ENCODE results near the gene MARCHF3.
A peak's percentile ranks its signal among the peaks of the same experiment; 100 is the strongest.

Gene MARCHF3

GRCh38 chr5:127074466-127074865 lies 44.1 kb upstream of the MARCHF3 start:
- TF ChIP-seq CSDC2 (CRISPR knock-in tag; IDR thresholded peaks at IDR 0.05) (no peak), ZC3H10 (CRISPR knock-in tag; IDR thresholded peaks at IDR 0.05) (no peak), ZNF70 (CRISPR knock-in tag; IDR thresholded peaks at IDR 0.05) (no peak)
- ATAC-seq: no peak

DNA sequence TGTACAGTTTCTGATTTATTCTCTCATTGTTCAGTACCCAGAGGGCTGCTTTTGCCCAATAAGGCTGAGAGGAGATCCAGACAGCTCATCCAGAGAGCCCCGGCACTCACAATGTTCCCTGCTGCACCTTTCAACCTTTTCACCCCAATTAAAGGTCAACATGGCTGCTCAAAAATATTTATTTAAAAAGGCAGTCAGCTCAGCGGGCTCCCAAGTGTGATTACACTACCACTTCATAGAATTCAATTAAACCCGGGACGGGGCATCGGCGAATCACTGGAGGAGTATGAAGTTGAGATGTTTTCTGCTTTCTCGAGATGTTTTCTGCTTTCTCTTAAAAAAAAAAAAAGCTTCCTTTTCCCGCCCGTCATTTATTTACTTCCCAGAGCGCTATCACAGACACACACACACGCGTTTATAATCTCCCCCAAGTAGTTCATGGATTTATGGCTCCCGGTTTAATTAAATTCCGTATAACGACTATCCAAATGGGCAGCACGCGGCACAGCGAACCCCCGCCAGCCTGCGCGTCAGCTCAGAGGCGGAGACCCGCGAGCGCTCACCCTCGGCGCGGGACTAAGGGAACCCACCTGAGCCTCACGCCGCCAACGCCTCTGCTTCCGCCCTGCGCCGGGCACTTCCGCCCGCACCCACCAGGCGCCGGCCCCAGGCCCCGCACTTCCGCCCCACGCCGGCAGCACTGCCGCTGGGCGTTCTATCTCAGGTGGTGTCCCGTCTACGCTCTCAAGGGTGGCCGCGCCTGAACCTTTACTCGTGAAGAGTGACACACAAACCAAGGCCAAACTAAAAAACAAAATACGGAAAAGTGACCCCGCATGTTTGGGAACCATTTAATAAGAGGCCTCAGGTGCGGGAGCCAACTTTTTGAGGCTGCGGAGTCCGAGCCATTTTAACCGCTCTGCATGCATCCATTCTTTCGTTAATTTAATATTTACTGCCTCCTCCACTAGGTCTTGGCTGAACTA lies 42.8 kb upstream of the MARCHF3 start, which contains the start of gene C5orf63:
C5orf63 (minus strand) TSS at position 642 of the 986 bp plus-strand sequence. CDS start 14,507 bp downstream, outside the sequence.
- ATAC-seq: peak; percentile 84
- TF ChIP-seq ZFP30 (CRISPR knock-in tag; IDR thresholded peaks at IDR 0.05) (no peak), ZNF565 (CRISPR knock-in tag; conservative IDR thresholded peaks at IDR 0.05; ENCODE audit: low read depth) (no peak), BACH2 (CRISPR knock-in tag; IDR thresholded peaks at IDR 0.05; ENCODE audit: borderline replicate concordance) (no peak), CSDC2 (CRISPR knock-in tag; IDR thresholded peaks at IDR 0.05) (0 out of 2 replicates have a peak, but pooled peaks have one; percentile 82), PATZ1 (CRISPR knock-in tag; IDR thresholded peaks at IDR 0.05; ENCODE audit: borderline replicate concordance) (no peak), ZFP3 (CRISPR knock-in tag; IDR thresholded peaks at IDR 0.05) (0 out of 2 replicates have a peak, but pooled peaks have one; percentile 45), SNAI2 (CRISPR knock-in tag; IDR thresholded peaks at IDR 0.05) (peak; percentile 46; the same call in 1 of the 2 replicates), ZNF8 (CRISPR knock-in tag; IDR thresholded peaks at IDR 0.05) (no peak), TOX (CRISPR knock-in tag; IDR thresholded peaks at IDR 0.05; ENCODE audit: borderline replicate concordance) (no peak)
- TF ChIP-seq, protein P1, sequence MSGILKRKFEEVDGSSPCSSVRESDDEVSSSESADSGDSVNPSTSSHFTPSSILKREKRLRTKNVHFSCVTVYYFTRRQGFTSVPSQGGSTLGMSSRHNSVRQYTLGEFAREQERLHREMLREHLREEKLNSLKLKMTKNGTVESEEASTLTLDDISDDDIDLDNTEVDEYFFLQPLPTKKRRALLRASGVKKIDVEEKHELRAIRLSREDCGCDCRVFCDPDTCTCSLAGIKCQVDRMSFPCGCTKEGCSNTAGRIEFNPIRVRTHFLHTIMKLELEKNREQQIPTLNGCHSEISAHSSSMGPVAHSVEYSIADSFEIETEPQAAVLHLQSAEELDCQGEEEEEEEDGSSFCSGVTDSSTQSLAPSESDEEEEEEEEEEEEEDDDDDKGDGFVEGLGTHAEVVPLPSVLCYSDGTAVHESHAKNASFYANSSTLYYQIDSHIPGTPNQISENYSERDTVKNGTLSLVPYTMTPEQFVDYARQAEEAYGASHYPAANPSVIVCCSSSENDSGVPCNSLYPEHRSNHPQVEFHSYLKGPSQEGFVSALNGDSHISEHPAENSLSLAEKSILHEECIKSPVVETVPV (CRISPR knock-in tag; IDR thresholded peaks at IDR 0.05): no peak

DNA sequence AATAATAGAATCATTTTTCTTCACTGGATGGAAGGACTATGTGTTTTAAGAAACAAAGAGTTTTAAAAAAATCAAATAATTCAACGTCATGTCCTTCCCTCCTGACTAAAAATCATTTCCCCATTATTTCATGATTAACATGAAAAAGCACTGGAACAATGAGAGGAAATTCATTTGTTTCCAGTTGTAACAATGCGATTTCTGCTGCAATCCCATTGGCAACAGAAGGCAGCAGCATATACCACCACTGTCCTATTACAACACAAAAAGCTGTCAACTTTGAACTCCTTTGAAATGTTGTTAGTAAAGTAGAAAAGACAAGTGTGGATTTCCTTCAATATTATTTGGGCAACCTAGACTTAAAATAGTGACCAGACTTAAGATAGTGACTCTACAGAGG lies 39.9 kb upstream of the MARCHF3 start:
- TF ChIP-seq, protein P2, sequence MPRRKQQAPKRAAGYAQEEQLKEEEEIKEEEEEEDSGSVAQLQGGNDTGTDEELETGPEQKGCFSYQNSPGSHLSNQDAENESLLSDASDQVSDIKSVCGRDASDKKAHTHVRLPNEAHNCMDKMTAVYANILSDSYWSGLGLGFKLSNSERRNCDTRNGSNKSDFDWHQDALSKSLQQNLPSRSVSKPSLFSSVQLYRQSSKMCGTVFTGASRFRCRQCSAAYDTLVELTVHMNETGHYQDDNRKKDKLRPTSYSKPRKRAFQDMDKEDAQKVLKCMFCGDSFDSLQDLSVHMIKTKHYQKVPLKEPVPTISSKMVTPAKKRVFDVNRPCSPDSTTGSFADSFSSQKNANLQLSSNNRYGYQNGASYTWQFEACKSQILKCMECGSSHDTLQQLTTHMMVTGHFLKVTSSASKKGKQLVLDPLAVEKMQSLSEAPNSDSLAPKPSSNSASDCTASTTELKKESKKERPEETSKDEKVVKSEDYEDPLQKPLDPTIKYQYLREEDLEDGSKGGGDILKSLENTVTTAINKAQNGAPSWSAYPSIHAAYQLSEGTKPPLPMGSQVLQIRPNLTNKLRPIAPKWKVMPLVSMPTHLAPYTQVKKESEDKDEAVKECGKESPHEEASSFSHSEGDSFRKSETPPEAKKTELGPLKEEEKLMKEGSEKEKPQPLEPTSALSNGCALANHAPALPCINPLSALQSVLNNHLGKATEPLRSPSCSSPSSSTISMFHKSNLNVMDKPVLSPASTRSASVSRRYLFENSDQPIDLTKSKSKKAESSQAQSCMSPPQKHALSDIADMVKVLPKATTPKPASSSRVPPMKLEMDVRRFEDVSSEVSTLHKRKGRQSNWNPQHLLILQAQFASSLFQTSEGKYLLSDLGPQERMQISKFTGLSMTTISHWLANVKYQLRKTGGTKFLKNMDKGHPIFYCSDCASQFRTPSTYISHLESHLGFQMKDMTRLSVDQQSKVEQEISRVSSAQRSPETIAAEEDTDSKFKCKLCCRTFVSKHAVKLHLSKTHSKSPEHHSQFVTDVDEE (CRISPR knock-in tag; IDR thresholded peaks at IDR 0.05): no peak
- TF ChIP-seq BACH2 (CRISPR knock-in tag; IDR thresholded peaks at IDR 0.05; ENCODE audit: borderline replicate concordance) (no peak), TOX (CRISPR knock-in tag; IDR thresholded peaks at IDR 0.05; ENCODE audit: borderline replicate concordance) (no peak), ZNF565 (CRISPR knock-in tag; conservative IDR thresholded peaks at IDR 0.05; ENCODE audit: low read depth) (no peak)
- TF ChIP-seq, protein P1 (CRISPR knock-in tag; IDR thresholded peaks at IDR 0.05): no peak
- ATAC-seq: no peak

DNA sequence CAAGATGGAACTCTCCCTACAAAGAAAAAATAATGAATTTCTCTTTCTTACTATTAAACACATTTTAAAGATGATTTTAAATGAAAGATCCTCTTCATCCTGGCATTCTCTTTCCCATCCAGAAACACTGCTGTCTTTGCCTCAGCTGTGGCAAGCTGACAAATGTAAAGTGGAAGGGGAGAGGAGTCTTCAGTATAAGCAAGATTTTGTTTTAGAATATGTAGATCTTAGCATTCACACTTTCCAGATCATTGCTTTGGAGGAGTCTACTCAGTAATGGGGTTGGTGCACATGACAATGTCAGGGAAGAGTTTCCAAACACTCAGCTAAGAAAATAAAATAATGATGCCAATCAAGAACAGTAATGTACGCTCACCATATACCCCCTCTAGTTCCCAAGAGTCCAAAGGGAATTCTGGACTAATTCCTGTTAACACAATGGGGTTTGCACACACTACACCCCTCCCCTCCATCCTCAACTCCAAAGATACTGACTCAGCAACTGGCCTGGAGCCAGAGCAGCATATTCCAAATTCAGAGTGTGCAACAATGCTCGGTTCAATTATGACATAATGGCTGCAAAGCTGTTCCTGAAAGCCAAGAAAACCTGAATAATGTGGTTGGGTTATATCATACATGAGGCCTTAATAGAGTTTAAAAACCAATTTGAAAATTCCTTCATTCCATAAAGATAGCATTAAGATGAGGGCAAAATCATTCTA lies 38.3 kb upstream of the MARCHF3 start:
- TF ChIP-seq ISL1 (CRISPR knock-in tag; IDR thresholded peaks at IDR 0.05) (peak; percentile 93), CREB5 (CRISPR knock-in tag; IDR thresholded peaks at IDR 0.05; ENCODE audit: low read depth) (peak; percentile 64; the same call in 1 of the 2 replicates), RARB (CRISPR knock-in tag; IDR thresholded peaks at IDR 0.05) (no peak), ZFP3 (CRISPR knock-in tag; IDR thresholded peaks at IDR 0.05) (no peak)
- peak; percentile 72 for ATAC-seq
